ENCODE results near the gene DDX56. TPM values are rescaled to one million over a fixed set of nuclear protein-coding genes. Genes with fewer than 3 reads are reported as not detected.
A peak's percentile ranks its signal among the peaks of the same experiment; 100 is the strongest.

Gene DDX56
- total and polyA plus RNA-seq, 2 donors (not counting 1 experiment from before 2014, with no cell fraction given), result 36.0 to 44.4 TPM

DNA sequence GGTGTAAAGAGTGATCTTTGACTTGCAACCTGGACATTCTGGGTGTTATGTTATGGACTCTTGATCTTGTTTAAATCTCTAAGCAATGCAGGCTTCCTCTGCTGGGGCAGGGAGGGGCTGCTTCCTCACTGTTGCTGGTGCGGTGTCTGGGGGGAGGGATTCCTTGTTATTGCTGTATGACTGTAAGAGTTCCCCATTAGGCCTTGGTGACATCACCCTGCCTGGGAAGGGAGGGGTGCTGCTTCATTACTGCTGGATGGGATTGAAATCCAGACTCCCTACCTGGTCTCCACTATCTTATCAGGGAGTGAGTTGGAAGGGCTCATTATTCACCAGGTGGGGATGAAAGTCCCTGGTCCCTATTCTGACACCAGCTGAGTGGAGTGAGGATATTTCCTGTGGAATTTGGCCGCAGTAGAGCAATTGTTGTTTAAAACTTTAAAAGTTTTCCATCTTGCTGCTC is 41.5 kb upstream of the DDX56 start:
- DNase-seq (ENCODE audit: low read depth in 2 of 2), result peak; percentile 12 to 41
- Histone ChIP-seq H3K27ac (ENCODE audit: insufficient read depth, low read length) (no peak overlapping the region), H3K9ac (ENCODE audit: insufficient read depth, low read length) (no peak overlapping the region), H3K4me2 (ENCODE audit: extremely low read depth, insufficient read depth, low read length) (no peak overlapping the region), H3K4me1 (ENCODE audit: control insufficient read depth, extremely low read depth, insufficient read depth, low read length) (peaks cover 8% of the 10 kb centered on the region), H3K9me3 (ENCODE audit: control insufficient read depth, insufficient read depth, low read depth, low read length) (no peaks in the 10 kb centered on the region), H3K4me3 (replicated peaks in 1 of 4; ENCODE audit: control extremely low read depth in 1 of 4, insufficient read depth in 1 of 4, low read depth in 3 of 4, low read length in 4 of 4) (no peak overlapping the region), H3K27me3 (ENCODE audit: control insufficient read depth, insufficient read depth, low read length) (no peaks in the 10 kb centered on the region), H3K79me2 (ENCODE audit: control insufficient read depth, insufficient read depth, low read length) (peaks cover 72% of the 10 kb centered on the region), H2AFZ (ENCODE audit: low read length) (no peak overlapping the region), H3K36me3 (ENCODE audit: control insufficient read depth, insufficient read depth, low read length) (peaks cover 4% of the 10 kb centered on the region), H4K20me1 (ENCODE audit: control insufficient read depth, extremely low read depth, insufficient read depth, low read length) (no peaks in the 10 kb centered on the region)
- TF ChIP-seq, protein P1, sequence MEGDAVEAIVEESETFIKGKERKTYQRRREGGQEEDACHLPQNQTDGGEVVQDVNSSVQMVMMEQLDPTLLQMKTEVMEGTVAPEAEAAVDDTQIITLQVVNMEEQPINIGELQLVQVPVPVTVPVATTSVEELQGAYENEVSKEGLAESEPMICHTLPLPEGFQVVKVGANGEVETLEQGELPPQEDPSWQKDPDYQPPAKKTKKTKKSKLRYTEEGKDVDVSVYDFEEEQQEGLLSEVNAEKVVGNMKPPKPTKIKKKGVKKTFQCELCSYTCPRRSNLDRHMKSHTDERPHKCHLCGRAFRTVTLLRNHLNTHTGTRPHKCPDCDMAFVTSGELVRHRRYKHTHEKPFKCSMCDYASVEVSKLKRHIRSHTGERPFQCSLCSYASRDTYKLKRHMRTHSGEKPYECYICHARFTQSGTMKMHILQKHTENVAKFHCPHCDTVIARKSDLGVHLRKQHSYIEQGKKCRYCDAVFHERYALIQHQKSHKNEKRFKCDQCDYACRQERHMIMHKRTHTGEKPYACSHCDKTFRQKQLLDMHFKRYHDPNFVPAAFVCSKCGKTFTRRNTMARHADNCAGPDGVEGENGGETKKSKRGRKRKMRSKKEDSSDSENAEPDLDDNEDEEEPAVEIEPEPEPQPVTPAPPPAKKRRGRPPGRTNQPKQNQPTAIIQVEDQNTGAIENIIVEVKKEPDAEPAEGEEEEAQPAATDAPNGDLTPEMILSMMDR (conservative IDR thresholded peaks at IDR 0.05 in 1 of 2, IDR thresholded peaks at IDR 0.05 in 1 of 2; ENCODE audit: low read depth in 1 of 2, low read length in 2 of 2), result no peak
- no peak for TF ChIP-seq EZH2 (IDR thresholded peaks at IDR 0.05; ENCODE audit: low read length, missing control alignments)

DNA sequence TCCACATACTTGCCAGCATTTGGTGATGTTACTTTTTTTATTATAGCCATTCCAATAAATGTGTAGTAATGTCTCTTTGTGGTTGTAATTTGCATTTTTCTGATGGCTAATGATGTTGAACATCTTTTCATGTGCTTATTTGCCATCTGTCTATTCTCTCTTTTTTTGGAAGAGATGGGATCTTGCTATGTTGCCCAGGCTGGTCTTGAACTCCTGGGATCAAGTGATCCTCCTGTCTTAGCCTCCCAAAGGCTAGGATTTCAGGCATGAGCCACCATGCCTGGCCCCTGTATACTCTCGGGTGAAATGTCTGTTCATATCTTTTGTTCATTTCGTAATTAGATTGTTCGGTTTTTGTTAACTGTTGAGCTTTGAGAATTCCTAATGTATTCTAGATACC is 36.1 kb upstream of the DDX56 start:
- H3K4me3 ChIP-seq (replicated peaks in 1 of 4; ENCODE audit: control extremely low read depth in 1 of 4, insufficient read depth in 1 of 4, low read depth in 3 of 4, low read length in 4 of 4), result no peak overlapping the region
- H3K27ac ChIP-seq (ENCODE audit: insufficient read depth, low read length), result no peak overlapping the region
- no peak overlapping the region for H3K4me2 ChIP-seq (ENCODE audit: extremely low read depth, insufficient read depth, low read length)
- H3K27me3 ChIP-seq (ENCODE audit: control insufficient read depth, insufficient read depth, low read length), result no peaks in the 10 kb centered on the region
- peaks cover 63% of the 10 kb centered on the region for H3K79me2 ChIP-seq (ENCODE audit: control insufficient read depth, insufficient read depth, low read length)
- TF ChIP-seq EZH2 (IDR thresholded peaks at IDR 0.05; ENCODE audit: low read length, missing control alignments), result no peak
- TF ChIP-seq, protein P1 (conservative IDR thresholded peaks at IDR 0.05 in 1 of 2, IDR thresholded peaks at IDR 0.05 in 1 of 2; ENCODE audit: low read depth in 1 of 2, low read length in 2 of 2), result no peak
- no peak overlapping the region for H3K9ac ChIP-seq (ENCODE audit: insufficient read depth, low read length)
- H4K20me1 ChIP-seq (ENCODE audit: control insufficient read depth, extremely low read depth, insufficient read depth, low read length), result no peaks in the 10 kb centered on the region
- no peaks in the 10 kb centered on the region for H3K9me3 ChIP-seq (ENCODE audit: control insufficient read depth, insufficient read depth, low read depth, low read length)
- no peaks in the 10 kb centered on the region for H3K4me1 ChIP-seq (ENCODE audit: control insufficient read depth, extremely low read depth, insufficient read depth, low read length)
- no peak for DNase-seq (ENCODE audit: low read depth in 2 of 2)
- no peak overlapping the region for H2AFZ ChIP-seq (ENCODE audit: low read length)
- H3K36me3 ChIP-seq (ENCODE audit: control insufficient read depth, insufficient read depth, low read length), result no peaks in the 10 kb centered on the region

DNA sequence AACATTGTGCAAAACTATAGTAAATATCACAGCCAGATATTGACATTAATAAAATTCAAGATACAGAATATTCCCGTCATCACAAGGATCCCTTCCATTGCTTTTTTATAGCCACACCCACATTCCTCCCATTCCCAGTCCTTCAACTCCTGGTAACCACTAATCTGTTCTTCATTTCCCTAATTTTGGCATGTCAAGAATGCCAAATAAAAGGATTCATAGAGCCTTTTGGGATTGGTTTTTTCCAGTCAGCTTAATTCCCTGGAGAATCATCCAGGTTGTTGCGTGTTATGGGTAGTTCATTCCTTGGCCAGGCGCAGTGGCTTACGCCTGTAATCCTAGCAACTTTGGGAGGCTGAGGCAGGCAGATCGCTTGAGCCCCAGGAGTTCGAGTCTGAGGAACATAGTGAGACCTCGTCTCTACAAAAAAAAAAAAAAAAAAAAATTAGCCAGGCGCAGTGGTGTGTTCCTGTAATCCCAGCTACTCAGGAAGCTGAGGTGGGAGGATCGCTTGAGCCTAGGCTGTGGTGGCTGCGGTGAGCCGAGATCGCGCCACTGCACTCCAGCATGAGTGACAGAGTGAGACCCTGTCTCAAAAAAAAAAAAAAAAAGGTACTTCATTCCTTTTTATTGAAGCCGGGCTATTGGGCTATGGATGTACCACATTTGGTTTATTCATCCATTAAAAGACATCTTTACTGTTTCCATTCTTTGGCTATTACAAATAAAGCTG is 35.4 kb upstream of the DDX56 start:
- Histone ChIP-seq H3K4me2 (ENCODE audit: extremely low read depth, insufficient read depth, low read length) (no peak overlapping the region), H2AFZ (ENCODE audit: low read length) (no peak overlapping the region), H3K79me2 (ENCODE audit: control insufficient read depth, insufficient read depth, low read length) (peaks cover 59% of the 10 kb centered on the region), H3K27me3 (ENCODE audit: control insufficient read depth, insufficient read depth, low read length) (no peaks in the 10 kb centered on the region), H3K9ac (ENCODE audit: insufficient read depth, low read length) (no peak overlapping the region), H3K36me3 (ENCODE audit: control insufficient read depth, insufficient read depth, low read length) (no peaks in the 10 kb centered on the region), H3K27ac (ENCODE audit: insufficient read depth, low read length) (no peak overlapping the region), H3K4me3 (replicated peaks in 1 of 4; ENCODE audit: control extremely low read depth in 1 of 4, insufficient read depth in 1 of 4, low read depth in 3 of 4, low read length in 4 of 4) (no peak overlapping the region), H3K4me1 (ENCODE audit: control insufficient read depth, extremely low read depth, insufficient read depth, low read length) (no peaks in the 10 kb centered on the region), H4K20me1 (ENCODE audit: control insufficient read depth, extremely low read depth, insufficient read depth, low read length) (no peaks in the 10 kb centered on the region), H3K9me3 (ENCODE audit: control insufficient read depth, insufficient read depth, low read depth, low read length) (no peaks in the 10 kb centered on the region)
- TF ChIP-seq, protein P1 (conservative IDR thresholded peaks at IDR 0.05 in 1 of 2, IDR thresholded peaks at IDR 0.05 in 1 of 2; ENCODE audit: low read depth in 1 of 2, low read length in 2 of 2), result no peak
- no peak for TF ChIP-seq EZH2 (IDR thresholded peaks at IDR 0.05; ENCODE audit: low read length, missing control alignments)
- peak in 1 of 2 donors; percentile 45 for DNase-seq (ENCODE audit: low read depth in 2 of 2)

Measured in fibroblast of lung (primary cell).